ENCODE data around the gene PER1. TPM values are rescaled to one million over a fixed set of nuclear protein-coding genes. Genes with fewer than 3 reads are reported as not detected.
A peak's percentile ranks its signal among the peaks of the same experiment; 100 is the strongest.

The PER1 gene
- polyA plus RNA-seq, 3 donors from 2014 or later, result 3.5 to 8.5 (median 4.5) TPM

- Mint-ChIP-seq H3K9me3 (no peaks in the 10 kb centered on the region), H3K36me3 (peaks cover 0 to 13% (median 9%) of the 10 kb centered on the region in 3 donors), H3K27ac (peak overlapping the region in 5 of 6 donors; percentile 97 to 99 (median 98)), H3K4me3 (peak overlapping the region; percentile 80 to 93 (median 86)), H3K4me1 (peaks cover 52 to 63% of the 10 kb centered on the region in 2 donors), H3K27me3 (ENCODE audit: low read depth in 3 of 3) (peaks cover 11 to 40% (median 21%) of the 10 kb centered on the region in 3 donors)
- peak in 1 of 3 donors; percentile 53 for DNase-seq
Observed at GRCh38 chr17:8162997-8163977, 11.1 kb upstream of the PER1 start.

GRCh38 chr17:8162233-8162996 is 10.2 kb upstream of the PER1 start, which contains the start of gene VAMP2:
Gene VAMP2 (minus strand): TSS chr17:8162948. CDS start chr17:8162879, 69 bp downstream.
- peaks cover 56 to 64% of the 10 kb centered on the region in 2 donors for H3K4me1 Mint-ChIP-seq
- H3K9me3 Mint-ChIP-seq, result no peaks in the 10 kb centered on the region
- H3K36me3 Mint-ChIP-seq, result peaks cover 0 to 13% (median 9%) of the 10 kb centered on the region in 3 donors
- peak within 1 kb of the TSS; percentile 81 to 93 (median 89) for H3K4me3 Mint-ChIP-seq
- DNase-seq, result peak; percentile 88 to 91 (median 90)
- peaks cover 11 to 43% (median 22%) of the 10 kb centered on the region in 3 donors for H3K27me3 Mint-ChIP-seq (ENCODE audit: low read depth in 3 of 3)
- peak within 1 kb of the TSS in 5 of 6 donors; percentile 97 to 99 (median 98) for H3K27ac Mint-ChIP-seq

GRCh38 chr17:8161289-8162232 is 9.4 kb upstream of the PER1 start:
- Mint-ChIP-seq H3K27me3 (ENCODE audit: low read depth in 3 of 3) (peaks cover 11 to 43% (median 22%) of the 10 kb centered on the region in 3 donors), H3K9me3 (no peaks in the 10 kb centered on the region), H3K27ac (peak overlapping the region in 4 of 6 donors; percentile 91 to 97 (median 94)), H3K4me3 (peak overlapping the region; percentile 81 to 91 (median 86)), H3K36me3 (peaks cover 0 to 13% (median 9%) of the 10 kb centered on the region in 3 donors), H3K4me1 (peaks cover 56 to 64% of the 10 kb centered on the region in 2 donors)
- DNase-seq, result no peak

GRCh38 chr17:8160741-8161221 is 8.6 kb upstream of the PER1 start:
- DNase-seq, result no peak
- H3K27ac Mint-ChIP-seq, result peak overlapping the region in 4 of 6 donors; percentile 91 to 97 (median 94)

GRCh38 chr17:8160224-8160577 is 8.0 kb upstream of the PER1 start:
- no peaks in the 10 kb centered on the region for H3K9me3 Mint-ChIP-seq
- peak overlapping the region; percentile 42 to 91 (median 86) for H3K4me3 Mint-ChIP-seq
- DNase-seq, result no peak
- H3K27ac Mint-ChIP-seq, result peak overlapping the region in 4 of 6 donors; percentile 87 to 97 (median 94)
- H3K27me3 Mint-ChIP-seq (ENCODE audit: low read depth in 3 of 3), result peaks cover 11 to 41% (median 22%) of the 10 kb centered on the region in 3 donors
- H3K4me1 Mint-ChIP-seq, result peaks cover 56 to 62% of the 10 kb centered on the region in 2 donors
- peaks cover 0 to 13% (median 9%) of the 10 kb centered on the region in 3 donors for H3K36me3 Mint-ChIP-seq

More at GRCh38 chr17:8160741-8161221, 8.6 kb upstream of the PER1 start:
- peaks cover 11 to 43% (median 22%) of the 10 kb centered on the region in 3 donors for H3K27me3 Mint-ChIP-seq (ENCODE audit: low read depth in 3 of 3)
- peaks cover 0 to 13% (median 9%) of the 10 kb centered on the region in 3 donors for H3K36me3 Mint-ChIP-seq
- H3K4me1 Mint-ChIP-seq, result peaks cover 56 to 64% of the 10 kb centered on the region in 2 donors
- H3K9me3 Mint-ChIP-seq, result no peaks in the 10 kb centered on the region
- peak overlapping the region; percentile 81 to 91 (median 86) for H3K4me3 Mint-ChIP-seq

GRCh38 chr17:8159459-8160223 is 7.4 kb upstream of the PER1 start:
- peaks cover 50 to 56% of the 10 kb centered on the region in 2 donors for H3K4me1 Mint-ChIP-seq
- peak overlapping the region; percentile 42 to 83 (median 75) for H3K4me3 Mint-ChIP-seq
- no peaks in the 10 kb centered on the region for H3K9me3 Mint-ChIP-seq
- peak overlapping the region in 4 of 6 donors; percentile 87 to 98 (median 93) for H3K27ac Mint-ChIP-seq
- peaks cover 0 to 13% (median 9%) of the 10 kb centered on the region in 3 donors for H3K36me3 Mint-ChIP-seq
- no peak for DNase-seq
- H3K27me3 Mint-ChIP-seq (ENCODE audit: low read depth in 3 of 3), result peaks cover 10 to 36% (median 22%) of the 10 kb centered on the region in 3 donors

GRCh38 chr17:8159032-8159400 is 6.8 kb upstream of the PER1 start:
- Mint-ChIP-seq H3K27me3 (ENCODE audit: low read depth in 3 of 3) (peaks cover 8 to 35% (median 20%) of the 10 kb centered on the region in 3 donors), H3K4me3 (peak overlapping the region; percentile 73 to 80 (median 75)), H3K9me3 (no peaks in the 10 kb centered on the region), H3K36me3 (peaks cover 0 to 13% (median 9%) of the 10 kb centered on the region in 3 donors), H3K27ac (peak overlapping the region in 4 of 6 donors; percentile 87 to 99 (median 98)), H3K4me1 (peaks cover 44 to 50% of the 10 kb centered on the region in 2 donors)
- DNase-seq, result no peak

GRCh38 chr17:8158267-8159031 is 6.2 kb upstream of the PER1 start:
- peak; percentile 86 to 87 (median 87) for DNase-seq
- H3K4me1 Mint-ChIP-seq, result peaks cover 41 to 45% of the 10 kb centered on the region in 2 donors
- peaks cover 12 to 33% (median 18%) of the 10 kb centered on the region in 3 donors for H3K27me3 Mint-ChIP-seq (ENCODE audit: low read depth in 3 of 3)
- H3K36me3 Mint-ChIP-seq, result peaks cover 0 to 13% (median 9%) of the 10 kb centered on the region in 3 donors
- peak overlapping the region; percentile 73 to 80 (median 75) for H3K4me3 Mint-ChIP-seq
- H3K9me3 Mint-ChIP-seq, result no peaks in the 10 kb centered on the region
- H3K27ac Mint-ChIP-seq, result peak overlapping the region in 4 of 6 donors; percentile 85 to 99 (median 98)

GRCh38 chr17:8156246-8156992 is 4.2 kb upstream of the PER1 start:
- Mint-ChIP-seq H3K4me3 (no peak overlapping the region), H3K4me1 (peaks cover 33 to 50% of the 10 kb centered on the region in 2 donors), H3K27ac (no peak overlapping the region), H3K9me3 (peaks cover 0 to 2% (median 0%) of the 10 kb centered on the region in 6 donors), H3K27me3 (ENCODE audit: low read depth in 3 of 3) (peaks cover 21 to 39% (median 28%) of the 10 kb centered on the region in 3 donors), H3K36me3 (peaks cover 0 to 13% (median 9%) of the 10 kb centered on the region in 3 donors)
- DNase-seq, result peak; percentile 100

GRCh38 chr17:8155996-8156245 is 3.7 kb upstream of the PER1 start:
- Mint-ChIP-seq H3K4me1 (peaks cover 28 to 48% of the 10 kb centered on the region in 2 donors), H3K9me3 (peaks cover 0 to 4% (median 0%) of the 10 kb centered on the region in 6 donors), H3K27ac (no peak overlapping the region), H3K36me3 (peaks cover 0 to 13% (median 9%) of the 10 kb centered on the region in 3 donors), H3K4me3 (no peak overlapping the region), H3K27me3 (ENCODE audit: low read depth in 3 of 3) (peaks cover 26 to 40% (median 33%) of the 10 kb centered on the region in 3 donors)
- no peak for DNase-seq
